Right lobe of liver (tissue), 6 donors: ENCODE results near the gene DRAXIN. TPM values are rescaled to one million over a fixed set of nuclear protein-coding genes. Genes with fewer than 3 reads are reported as not detected.

ENCODE experiments used
- ATAC-seq, 4 donors: fragments of 200-7000 bp; cut with Tn5 transposase; one replicate each; pipeline ENCODE4 v1.9.1; 2020; ENCODE audit warnings: mild to moderate bottlenecking in 4 of 4, moderate library complexity in 4 of 4
- DNase-seq, 3 donors: peaks; one replicate each; pipeline ENCODE4 v3.0.0-alpha.2; 2020
- H3K27ac ChIP-seq, 3 donors: fragments of 200-600 bp; one replicate each; pipeline ENCODE4 v1.8.0; 2022
- H3K27me3 ChIP-seq, 2 donors: fragments of 200-600 bp; one replicate each; pipeline ENCODE4 v1.8.0; 2022
- H3K36me3 ChIP-seq, 4 donors: fragments of 200-600 bp; sonication (generic) in 1 of 4; one replicate each; pipeline versions ENCODE4 v1.5.1 to v1.8.0; 2017 to 2022; ENCODE audit warnings: control low read depth in 1 of 4
- H3K4me1 ChIP-seq, 4 donors: fragments of 200-600 bp; sonication (generic) in 1 of 4; one replicate each; pipeline versions ENCODE4 v1.5.1 to v1.8.0; 2017 to 2022; ENCODE audit warnings: control low read depth in 1 of 4
- H3K4me3 ChIP-seq, 3 donors: fragments of 200-600 bp; one replicate each; pipeline ENCODE4 v1.8.0; 2022
- H3K9me3 ChIP-seq, 4 donors: fragments of 200-600 bp; sonication (generic) in 1 of 4; one replicate each; pipeline versions ENCODE4 v1.5.1 to v1.8.0; 2017 to 2022; ENCODE audit warnings: control low read depth in 1 of 4
- CTCF ChIP-seq, 4 donors: fragments of 200-600 bp in 3 of 4; fragments of 450-650 bp in 1 of 4; IDR thresholded peaks; one replicate each; pipeline versions ENCODE4 v1.5.1 to v1.8.0; 2016 to 2022; ENCODE audit warnings: antibody characterized with exemption in 4 of 4, mild to moderate bottlenecking in 2 of 4
- POLR2A ChIP-seq: fragments of 450-650 bp; IDR thresholded peaks from one replicate; pipeline ENCODE4 v1.6.1; 2017; ENCODE audit warnings: antibody characterized with exemption, mild to moderate bottlenecking
- WGBS: methylation state at CpG from one replicate; pipeline ENCODE4 v1.1.6; 2018; ENCODE audit warnings: low coverage, low lambda C conversion rate; ENCODE audit not compliant: insufficient coverage; ENCODE audit errors: missing lambda C conversion rate; 5-methylcytosine and 5-hydroxymethylcytosine counted together
- intact Hi-C, 2 donors: fragments of 100-400 bp; cut with DNase I; formaldehyde crosslinking; loops; one replicate each; pipeline versions ENCODE4 v1.11.2 to v1.14.1; 2022
- total RNA-seq, 6 experiments: library from RNA; depleted of rRNA in 2 of 6; stranded (reverse); fragments of >200 nt in 2 of 6; fragmentation: NEBNext Ultra II Directional in 3 of 6; extraction: Animal tissue kit (Norgen Biotek cat#: 25700) in 3 of 6; gene quantifications; one replicate each; pipeline versions ENCODE4 v1.1.0 to v1.2.4, GENCODE V29; 2016 to 2023
- donor health status: DM: no; HTN: yes; CAD: no.
- donor health status: DM: no; HTN: no; CAD: no.
- donor health status: DM: no; HTN: no; CAD: no.
- donor health status: DM: no; HTN: yes; CAD: no.
- donor health status: DM: no; HTN: yes; CAD: no.

DRAXIN gene
- total RNA-seq, 6 experiments from 2014 or later: not detected

GRCh38 chr1:11765661-11766428, 74.3 kb downstream of the DRAXIN start:
- Histone ChIP-seq H3K27ac (no peak overlapping the region), H3K27me3 (no peaks in the 10 kb centered on the region), H3K4me3 (no peak overlapping the region), H3K36me3 (no peaks in the 10 kb centered on the region), H3K4me1 (no peaks in the 10 kb centered on the region), H3K9me3 (no peaks in the 10 kb centered on the region)
- WGBS: 80% methylated on average over 4 of the region's 19 CpGs
- ATAC-seq (peak in 1 of 4 donors; percentile 14), DNase-seq (no peak)
- TF ChIP-seq POLR2A (no peak), CTCF (IDR thresholded peaks at IDR 0.05) (no peak)
- intact Hi-C loops: no loop called here

GRCh38 chr1:11766429-11766776, 74.9 kb downstream of the DRAXIN start:
- intact Hi-C loops: no loop called here
- Histone ChIP-seq H3K9me3 (no peaks in the 10 kb centered on the region), H3K4me3 (no peak overlapping the region), H3K27ac (no peak overlapping the region), H3K36me3 (no peaks in the 10 kb centered on the region), H3K4me1 (no peaks in the 10 kb centered on the region), H3K27me3 (no peaks in the 10 kb centered on the region)
- TF ChIP-seq POLR2A (no peak), CTCF (IDR thresholded peaks at IDR 0.05) (no peak)
- WGBS: no CpG with 5 or more reads among the region's 14 CpGs
- no peak for DNase-seq
- peak in 1 of 4 donors; percentile 4 for ATAC-seq

GRCh38 chr1:11767922-11768704, 76.6 kb downstream of the DRAXIN start:
- Histone ChIP-seq H3K4me1 (no peaks in the 10 kb centered on the region), H3K27me3 (no peaks in the 10 kb centered on the region), H3K4me3 (no peak overlapping the region), H3K27ac (no peak overlapping the region), H3K36me3 (no peaks in the 10 kb centered on the region), H3K9me3 (no peaks in the 10 kb centered on the region)
- DNase-seq: no peak
- TF ChIP-seq POLR2A (no peak), CTCF (IDR thresholded peaks at IDR 0.05) (no peak)
- no peak for ATAC-seq
- intact Hi-C loops: no loop called here
- WGBS: 43% methylated on average over 3 of the region's 16 CpGs

- TF ChIP-seq CTCF (IDR thresholded peaks at IDR 0.05): no peak
- TF ChIP-seq POLR2A: no peak
- Histone ChIP-seq H3K27ac (no peak overlapping the region), H3K36me3 (no peaks in the 10 kb centered on the region), H3K9me3 (no peaks in the 10 kb centered on the region), H3K27me3 (no peaks in the 10 kb centered on the region), H3K4me3 (no peak overlapping the region), H3K4me1 (no peaks in the 10 kb centered on the region)
- ATAC-seq (no peak), DNase-seq (no peak)
- intact Hi-C loops: no loop called here
- 73% methylated on average over 2 of the region's 4 CpGs for WGBS
Observed at GRCh38 chr1:11768821-11769220, 77.3 kb downstream of the DRAXIN start.
